IMR-90 (cell line): ENCODE measurements around the gene POMGNT2.

Experiments
- NFE2L2 ChIP-seq: fragments of 150-350 bp; IDR thresholded peaks from 2 replicates; pipeline ENCODE4 v1.6.1; 2016; ENCODE audit warnings: low read depth, mild to moderate bottlenecking, low read length
- RAD21 ChIP-seq: IDR thresholded peaks from 2 replicates; pipeline ENCODE4 v1.6.1; 2012; ENCODE audit warnings: low read length, improper control_type of control experiment

DNA sequence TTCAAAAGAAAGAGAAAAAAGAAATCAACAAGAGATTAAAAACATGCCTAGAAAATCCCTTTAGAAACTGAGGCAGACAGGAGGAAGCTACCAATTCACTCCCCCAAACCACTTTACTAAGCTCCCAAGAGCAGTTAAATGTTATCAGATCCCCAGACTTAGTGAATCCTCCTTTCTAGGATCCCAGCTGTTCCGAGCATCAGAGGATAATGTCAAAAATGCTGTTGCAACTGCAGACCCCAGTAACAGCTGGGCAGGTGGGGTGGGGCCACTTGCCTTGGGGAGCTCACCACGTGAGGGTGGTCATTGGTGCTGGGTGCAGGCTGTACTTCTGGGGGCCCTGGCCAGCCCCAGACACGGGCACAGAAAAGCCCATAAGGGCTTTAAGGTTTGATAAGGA is 9.1 kb downstream of the POMGNT2 start:
- TF ChIP-seq NFE2L2 (no peak), RAD21 (no peak)
